IMR-90 (cell line): ENCODE data around the gene PAM. TPM values are rescaled to one million over a fixed set of nuclear protein-coding genes. Genes with fewer than 3 reads are reported as not detected.

Experiments
- ATAC-seq: fragments of 200-7000 bp; cut with Tn5 transposase; 2 replicates; pipeline ENCODE4 v1.9.1; 2020; ENCODE audit warnings: low read depth, mild to moderate bottlenecking, moderate library complexity
- BruUV-seq: library from RNA; stranded (reverse); fragments of 400-500 nt; replicated peaks from 2 replicates; lab custom pipeline; 2021; lab: Mats Ljungman, UMichigan
- CTCF ChIA-PET: fragments of 300-600 bp; formaldehyde crosslinking; extraction: SDS; loops from one replicate; lab custom pipeline; 2021; ENCODE audit warnings: antibody characterized with exemption; lab: Yijun Ruan, JAX
- POLR2A ChIA-PET: fragments of 300-600 bp; sonication (Branson Sonifier 250); formaldehyde crosslinking; loops from one replicate; lab custom pipeline; 2022; ENCODE audit warnings: antibody characterized with exemption; ENCODE audit not compliant: unreplicated experiment; lab: Charles Lee
- DNase-seq: peaks from one replicate; pipeline ENCODE4 v3.0.0; 2013
- H2AFZ ChIP-seq: replicated peaks from 2 replicates; pipeline ENCODE3; 2013; ENCODE audit warnings: low read length, mild to moderate bottlenecking; ENCODE audit not compliant: poor library complexity
- H2AK5ac ChIP-seq: 2 replicates; pipeline ENCODE4 v1.6.1; 2013; ENCODE audit warnings: low read depth, low read length, inconsistent platforms
- H2AK9ac ChIP-seq: replicated peaks from 2 replicates; pipeline ENCODE3; 2013; ENCODE audit warnings: mild to moderate bottlenecking, low read depth, low read length, moderate library complexity; ENCODE audit not compliant: poor library complexity
- H2BK120ac ChIP-seq: 2 replicates; pipeline ENCODE4 v1.6.1; 2013; ENCODE audit warnings: low read depth, low read length, inconsistent platforms
- H2BK15ac ChIP-seq: 3 replicates; pipeline ENCODE4 v1.6.1; 2013; ENCODE audit warnings: low read depth, low read length, inconsistent platforms
- H2BK20ac ChIP-seq: 2 replicates; pipeline ENCODE4 v1.6.1; 2013; ENCODE audit warnings: low read depth, mild to moderate bottlenecking, inconsistent platforms, low read length, moderate library complexity
- H2BK5ac ChIP-seq: 2 replicates; pipeline ENCODE4 v1.6.1; 2013; ENCODE audit warnings: mild to moderate bottlenecking, low read depth, low read length, inconsistent platforms; ENCODE audit not compliant: poor library complexity, severe bottlenecking
- H3K14ac ChIP-seq: replicated peaks from 2 replicates; pipeline ENCODE4 v1.6.1; 2013; ENCODE audit warnings: low read depth, low read length, inconsistent platforms
- H3K18ac ChIP-seq: 2 replicates; pipeline ENCODE4 v1.6.1; 2013; ENCODE audit warnings: low read depth, low read length, control low read depth
- H3K23ac ChIP-seq: 2 replicates; pipeline ENCODE4 v1.6.1; 2013; ENCODE audit warnings: low read depth, low read length, inconsistent platforms
- H3K27ac ChIP-seq: 2 replicates; pipeline ENCODE4 v1.5.1; 2013; ENCODE audit warnings: mild to moderate bottlenecking, control low read depth, low read length; ENCODE audit not compliant: insufficient read depth
- H3K27me3 ChIP-seq: 2 replicates; pipeline ENCODE4 v1.6.1; 2013; ENCODE audit warnings: low read length; ENCODE audit not compliant: control insufficient read depth, insufficient read depth
- H3K36me3 ChIP-seq: 2 replicates; pipeline ENCODE4 v1.6.1; 2013; ENCODE audit warnings: low read length, mixed read lengths; ENCODE audit not compliant: control insufficient read depth, insufficient read depth
- H3K4ac ChIP-seq: 2 replicates; pipeline ENCODE4 v1.6.1; 2013; ENCODE audit warnings: low read depth, low read length, inconsistent platforms
- H3K4me1 ChIP-seq: 2 replicates; pipeline ENCODE4 v1.6.1; 2013; ENCODE audit warnings: low read length, mixed read lengths; ENCODE audit not compliant: control insufficient read depth, insufficient read depth
- H3K4me2 ChIP-seq: 2 replicates; pipeline ENCODE4 v1.6.1; 2013; ENCODE audit warnings: low read depth, mild to moderate bottlenecking, control low read depth, low read length, moderate library complexity
- H3K4me3 ChIP-seq: 2 replicates; pipeline ENCODE4 v1.5.1; 2013; ENCODE audit warnings: low read depth, mild to moderate bottlenecking, control low read depth, low read length, moderate library complexity; ENCODE audit not compliant: insufficient read depth
- H3K56ac ChIP-seq: 2 replicates; pipeline ENCODE4 v1.6.1; 2013; ENCODE audit warnings: low read length, inconsistent platforms; ENCODE audit not compliant: insufficient read depth; ENCODE audit errors: extremely low read depth
- H3K79me1 ChIP-seq, 2 experiments: 2 replicates each; pipeline ENCODE4 v1.6.1; 2013; ENCODE audit warnings: low read length in 2 of 2, inconsistent platforms in 1 of 2, low read depth in 1 of 2
- H3K9ac ChIP-seq: 2 replicates; pipeline ENCODE4 v1.6.1; 2013; ENCODE audit warnings: low read depth, low read length, control low read depth
- H3K9me1 ChIP-seq: 2 replicates; pipeline ENCODE4 v1.6.1; 2013; ENCODE audit warnings: low read length, inconsistent platforms; ENCODE audit not compliant: insufficient read depth
- H3K9me3 ChIP-seq: 2 replicates; pipeline ENCODE4 v1.6.1; 2013; ENCODE audit warnings: low read length; ENCODE audit not compliant: control insufficient read depth, insufficient read depth
- H4K20me1 ChIP-seq: 2 replicates; pipeline ENCODE4 v1.6.1; 2013; ENCODE audit warnings: low read length, inconsistent platforms; ENCODE audit not compliant: insufficient read depth
- H4K5ac ChIP-seq: 2 replicates; pipeline ENCODE4 v1.6.1; 2013; ENCODE audit warnings: mild to moderate bottlenecking, low read depth, low read length, control low read depth
- H4K8ac ChIP-seq, 2 experiments: 2 replicates each; pipeline ENCODE4 v1.6.1; 2013; ENCODE audit warnings: low read depth in 2 of 2, low read length in 2 of 2, control low read depth in 1 of 2, inconsistent platforms in 1 of 2
- H4K91ac ChIP-seq: 2 replicates; pipeline ENCODE4 v1.6.1; 2013; ENCODE audit warnings: low read depth, low read length, inconsistent platforms; ENCODE audit not compliant: insufficient read depth
- BHLHE40 ChIP-seq: fragments of 150-350 bp; IDR thresholded peaks from 2 replicates; pipeline ENCODE4 v1.6.1; 2016; ENCODE audit warnings: mild to moderate bottlenecking, low read depth, low read length
- CEBPB ChIP-seq: IDR thresholded peaks from 2 replicates; pipeline ENCODE4 v1.6.1; 2012; ENCODE audit warnings: low read depth, low read length, improper control_type of control experiment
- CHD1 ChIP-seq: IDR thresholded peaks from 2 replicates; pipeline ENCODE4 v1.6.1; 2012; ENCODE audit warnings: low read depth, low read length, improper control_type of control experiment
- CTCF ChIP-seq: conservative IDR thresholded peaks from 2 replicates; pipeline ENCODE4 v1.5.1; 2012; ENCODE audit warnings: mild to moderate bottlenecking, low read depth, low read length, improper control_type of control experiment
- ELK1 ChIP-seq: fragments of 150-350 bp; IDR thresholded peaks from 2 replicates; pipeline ENCODE4 v1.6.1; 2016; ENCODE audit warnings: low read depth, mild to moderate bottlenecking, low read length, moderate library complexity, borderline replicate concordance
- MAFK ChIP-seq: IDR thresholded peaks from 2 replicates; pipeline ENCODE4 v1.6.1; 2012; ENCODE audit warnings: low read depth, low read length, improper control_type of control experiment
- NFE2L2 ChIP-seq: fragments of 150-350 bp; IDR thresholded peaks from 2 replicates; pipeline ENCODE4 v1.6.1; 2016; ENCODE audit warnings: low read depth, mild to moderate bottlenecking, low read length
- POLR2A ChIP-seq: IDR thresholded peaks from 2 replicates; pipeline ENCODE4 v1.6.1; 2012; ENCODE audit warnings: mild to moderate bottlenecking, low read depth, low read length
- RFX5 ChIP-seq: IDR thresholded peaks from 2 replicates; pipeline ENCODE4 v1.8.0; 2012; ENCODE audit warnings: low read depth, mild to moderate bottlenecking, low read length, moderate library complexity
- SMC3 ChIP-seq: fragments of 150-350 bp; IDR thresholded peaks from 2 replicates; pipeline ENCODE4 v1.6.1; 2016; ENCODE audit warnings: low read depth, mild to moderate bottlenecking, antibody characterized with exemption, low read length, moderate library complexity
- USF2 ChIP-seq: fragments of 150-350 bp; IDR thresholded peaks from 2 replicates; pipeline ENCODE4 v1.6.1; 2017; ENCODE audit warnings: mild to moderate bottlenecking, antibody characterized with exemption, low read length, low read depth
- WGBS, 2 experiments: methylation state at CpG; one replicate each; pipeline versions ENCODE4 v1.1.5 to v1.1.7; 2013; ENCODE audit warnings: missing lambda C conversion rate in 2 of 2; ENCODE audit not compliant: insufficient read length in 1 of 2; ENCODE audit errors: extremely low coverage in 2 of 2; 5-methylcytosine and 5-hydroxymethylcytosine counted together
- dilution Hi-C: fragments of 300-500 bp; cut with HindIII; formaldehyde crosslinking; loops from one replicate; pipeline ENCODE4 v1.14.3; 2018; ENCODE audit warnings: low sequenced_read_pairs; ENCODE audit not compliant: unreplicated experiment
- in situ Hi-C: fragments of 300-500 bp; cut with MboI; formaldehyde crosslinking; loops from 3 replicates; pipeline ENCODE4 v1.14.3; 2019; ENCODE audit warnings: low sequenced_read_pairs, inconsistent platforms, mixed read lengths
- intact Hi-C: fragments of 100-400 bp; cut with micrococcal nuclease; formaldehyde crosslinking; loops from 2 replicates; pipeline ENCODE4 v1.10.0; 2022
- polyA plus RNA-seq, 3 experiments: library from polyadenylated mRNA; depleted of rRNA; stranded (reverse); fragments of >200 nt; gene quantifications; 2 replicates each; pipeline ENCODE4 v1.2.3, GENCODE V29; 2012; ENCODE audit warnings: low replicate concordance in 1 of 3
- total RNA-seq: library from RNA; depleted of rRNA; stranded (reverse); fragments of >200 nt; gene quantifications from 2 replicates; pipeline ENCODE4 v1.2.3, GENCODE V29; 2012

Gene PAM
- total and polyA plus RNA-seq, 2 of the 4 experiments (the other 2 are of a cell fraction) = 115 to 179 TPM

- no TSS peak for BruUV-seq
Observed at GRCh38 chr5:102794047-102794446, 38.9 kb downstream of the PAM start.

More at GRCh38 chr5:102794047-102794446, 38.9 kb downstream of the PAM start:
- Histone ChIP-seq H2AK9ac (no peak overlapping the region), H3K9me3 (no peaks in the 10 kb centered on the region), H2AFZ (no peak overlapping the region), H3K36me3 (no peaks in the 10 kb centered on the region), H2AK5ac (no peak overlapping the region), H3K27ac (no peak overlapping the region), H4K91ac (no peak overlapping the region), H3K4me1 (peaks cover 2% of the 10 kb centered on the region), H3K14ac (no peak overlapping the region), H4K8ac (no peak overlapping the region), H3K4me2 (no peak overlapping the region), H3K4ac (no peak overlapping the region), H3K23ac (no peak overlapping the region), H3K56ac (no peak overlapping the region), H4K20me1 (peaks cover 20% of the 10 kb centered on the region), H3K27me3 (no peaks in the 10 kb centered on the region), H2BK20ac (no peak overlapping the region), H2BK15ac (no peak overlapping the region), H3K9me1 (peaks cover 2% of the 10 kb centered on the region; the same call in 1 of the 2 replicates), H4K5ac (no peak overlapping the region), H2BK5ac (no peak overlapping the region), H3K9ac (no peak overlapping the region), H3K79me1 (peaks cover 21 to 38% of the 10 kb centered on the region in 2 experiments), H2BK120ac (no peak overlapping the region), H3K4me3 (no peak overlapping the region), H3K18ac (no peak overlapping the region)
- TF ChIP-seq CEBPB = no peak
- no peak for TF ChIP-seq ELK1
- TF ChIP-seq BHLHE40 = no peak
- no peak for TF ChIP-seq NFE2L2
- no peak for TF ChIP-seq SMC3
- no peak for TF ChIP-seq POLR2A
- no peak for TF ChIP-seq CHD1
- TF ChIP-seq USF2 = no peak
- no peak for TF ChIP-seq CTCF
- TF ChIP-seq RFX5 = no peak
- no peak for TF ChIP-seq MAFK
- in situ Hi-C loops = no loop called here
- ATAC-seq (no peak), DNase-seq (no peak)
- ChIA-PET POLR2A (no interaction called here), CTCF (interaction anchor here (0.9 kb wide), 1 partner anchor 96 kb away, joined by 3 read pairs; no protein-coding TSS in a partner anchor)
- intact Hi-C loops = loop anchor here (5.0 kb wide), 1 partner anchor 212 kb away; no protein-coding TSS in a partner anchor
- no CpG with 5 or more reads among the region's 1 CpG for WGBS, 2 experiments
- dilution Hi-C loops = no loop called here
